22Rv1 (cell line): ENCODE data around the gene COG2.

Experiments used
- CTCF ChIP-seq: fragments of 450-650 bp; IDR thresholded peaks from 2 replicates; pipeline ENCODE4 v1.5.1; 2017; ENCODE audit warnings: mild to moderate bottlenecking
- ZFX ChIP-seq: fragments of 450-650 bp; IDR thresholded peaks from 2 replicates; pipeline ENCODE4 v1.6.1; 2017; ENCODE audit warnings: antibody characterized with exemption, borderline replicate concordance

- TF ChIP-seq CTCF = no peak
- no peak for TF ChIP-seq ZFX
Measured at GRCh38 chr1:230705289-230706019, 63.2 kb downstream of the COG2 start.
